Lung (tissue), 12 donors: ENCODE measurements around the gene IRAK1. TPM values are rescaled to one million over a fixed set of nuclear protein-coding genes. Genes with fewer than 3 reads are reported as not detected.

Experiments used
- ATAC-seq: fragments of 200-7000 bp; cut with Tn5 transposase; one replicate; pipeline ENCODE4 v1.9.1; 2020; ENCODE audit warnings: moderate number of reproducible peaks; ENCODE audit not compliant: insufficient read depth, low FRiP score
- DNase-seq, 3 donors: peaks; one replicate each; pipeline ENCODE4 v3.0.0-alpha.2; 2013 to 2017
- H3K27ac ChIP-seq, 2 donors: one replicate each; pipeline ENCODE4 v1.5.1; 2013; ENCODE audit warnings: mild to moderate bottlenecking in 2 of 2, moderate library complexity in 2 of 2, control low read depth in 1 of 2, inconsistent platforms in 1 of 2, low read depth in 1 of 2, low read length in 1 of 2
- H3K27me3 ChIP-seq, 3 donors: one replicate each; pipeline ENCODE4 v1.5.1; 2013; ENCODE audit warnings: low read length in 2 of 3; ENCODE audit not compliant: control insufficient read depth in 3 of 3, insufficient read depth in 3 of 3
- H3K36me3 ChIP-seq, 4 donors: one replicate each; pipeline ENCODE4 v1.5.1; 2013; ENCODE audit warnings: low read length in 4 of 4, mild to moderate bottlenecking in 1 of 4, moderate library complexity in 1 of 4; ENCODE audit not compliant: control insufficient read depth in 4 of 4, insufficient read depth in 4 of 4
- H3K4me1 ChIP-seq, 5 donors: one replicate each; pipeline ENCODE4 v1.5.1; 2013; ENCODE audit warnings: low read length in 5 of 5, mild to moderate bottlenecking in 2 of 5, moderate library complexity in 1 of 5; ENCODE audit not compliant: control insufficient read depth in 5 of 5, insufficient read depth in 5 of 5
- H3K4me3 ChIP-seq: one replicate; pipeline ENCODE4 v1.5.1; 2013; ENCODE audit warnings: mild to moderate bottlenecking, control low read depth, moderate library complexity
- H3K9ac ChIP-seq, 2 donors: one replicate each; pipeline ENCODE4 v1.5.1; 2013; ENCODE audit warnings: low read length in 2 of 2, control low read depth in 1 of 2; ENCODE audit not compliant: insufficient read depth in 1 of 2
- H3K9me3 ChIP-seq, 4 donors: one replicate each; pipeline ENCODE4 v1.5.1; 2013; ENCODE audit warnings: low read length in 3 of 4, mild to moderate bottlenecking in 1 of 4, moderate library complexity in 1 of 4; ENCODE audit not compliant: control insufficient read depth in 4 of 4, insufficient read depth in 3 of 4
- WGBS, 2 donors: extraction: QIAGEN DNeasy Blood & Tissue Kit; methylation state at CpG; one replicate each; pipeline ENCODE4 v1.1.7; 2013; 5-methylcytosine and 5-hydroxymethylcytosine counted together
- polyA plus RNA-seq, 2 donors: library from polyadenylated mRNA; stranded (reverse); fragments of 200-250 nt; gene quantifications; one replicate each; pipeline ENCODE4 v1.2.1, GENCODE V29; 2013
- total RNA-seq, 2 donors: library from RNA; depleted of rRNA in 1 of 2; stranded (reverse); fragments of >200 nt in 1 of 2; gene quantifications; one replicate each; pipeline ENCODE4 v1.2.1, GENCODE V29; 2014 to 2021
- TF ChIP-seq, protein P1 (sequence below): IDR thresholded peaks from 2 replicates; pipeline ENCODE4 v1.5.1; 2012; ENCODE audit warnings: mild to moderate bottlenecking; ENCODE audit errors: control extremely low read depth, extremely low read depth
- donor health status: control.
- donor health status: control.
- donor health status: Bipolar disorder and iron deficiency.
- donor health status: healthy.
- donor health status: DM: yes; HTN: yes; CAD: no.

Gene IRAK1
- total and polyA plus RNA-seq, 4 donors = 24.6 to 153 (median 97.7) TPM

DNA sequence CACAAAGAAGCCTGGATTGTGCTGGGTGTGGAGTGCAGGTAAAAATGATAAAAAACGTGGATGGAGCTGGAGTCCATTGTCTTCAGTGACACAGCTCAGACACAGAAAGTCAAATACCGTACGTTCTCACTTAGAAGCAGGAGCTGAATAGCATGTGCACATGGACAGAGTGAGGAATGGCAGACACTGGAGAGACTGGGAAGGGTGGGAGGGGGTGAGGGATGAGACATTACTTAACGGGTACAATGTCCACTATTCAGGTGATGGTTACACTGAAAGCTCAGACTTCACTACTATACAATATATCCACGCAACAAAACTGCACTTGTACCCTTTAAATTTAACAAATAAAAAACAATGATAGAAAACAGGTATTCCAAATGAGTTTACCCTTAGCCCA is 18.1 kb upstream of the IRAK1 start:
- ATAC-seq = no peak
- Histone ChIP-seq H3K4me3 (no peak overlapping the region), H3K9me3 (peaks cover 0 to 4% (median 0%) of the 10 kb centered on the region in 4 donors), H3K9ac (no peak overlapping the region), H3K27ac (no peak overlapping the region), H3K4me1 (peaks cover 0 to 12% (median 0%) of the 10 kb centered on the region in 5 donors), H3K27me3 (peaks cover 0 to 4% (median 3%) of the 10 kb centered on the region in 3 donors), H3K36me3 (no peaks in the 10 kb centered on the region)
- no peak for DNase-seq
- TF ChIP-seq, protein P1, sequence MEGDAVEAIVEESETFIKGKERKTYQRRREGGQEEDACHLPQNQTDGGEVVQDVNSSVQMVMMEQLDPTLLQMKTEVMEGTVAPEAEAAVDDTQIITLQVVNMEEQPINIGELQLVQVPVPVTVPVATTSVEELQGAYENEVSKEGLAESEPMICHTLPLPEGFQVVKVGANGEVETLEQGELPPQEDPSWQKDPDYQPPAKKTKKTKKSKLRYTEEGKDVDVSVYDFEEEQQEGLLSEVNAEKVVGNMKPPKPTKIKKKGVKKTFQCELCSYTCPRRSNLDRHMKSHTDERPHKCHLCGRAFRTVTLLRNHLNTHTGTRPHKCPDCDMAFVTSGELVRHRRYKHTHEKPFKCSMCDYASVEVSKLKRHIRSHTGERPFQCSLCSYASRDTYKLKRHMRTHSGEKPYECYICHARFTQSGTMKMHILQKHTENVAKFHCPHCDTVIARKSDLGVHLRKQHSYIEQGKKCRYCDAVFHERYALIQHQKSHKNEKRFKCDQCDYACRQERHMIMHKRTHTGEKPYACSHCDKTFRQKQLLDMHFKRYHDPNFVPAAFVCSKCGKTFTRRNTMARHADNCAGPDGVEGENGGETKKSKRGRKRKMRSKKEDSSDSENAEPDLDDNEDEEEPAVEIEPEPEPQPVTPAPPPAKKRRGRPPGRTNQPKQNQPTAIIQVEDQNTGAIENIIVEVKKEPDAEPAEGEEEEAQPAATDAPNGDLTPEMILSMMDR = no peak
- WGBS, 2 donors = 82 to 97% methylated on average over 4 to 5 of the region's 5 CpGs

DNA sequence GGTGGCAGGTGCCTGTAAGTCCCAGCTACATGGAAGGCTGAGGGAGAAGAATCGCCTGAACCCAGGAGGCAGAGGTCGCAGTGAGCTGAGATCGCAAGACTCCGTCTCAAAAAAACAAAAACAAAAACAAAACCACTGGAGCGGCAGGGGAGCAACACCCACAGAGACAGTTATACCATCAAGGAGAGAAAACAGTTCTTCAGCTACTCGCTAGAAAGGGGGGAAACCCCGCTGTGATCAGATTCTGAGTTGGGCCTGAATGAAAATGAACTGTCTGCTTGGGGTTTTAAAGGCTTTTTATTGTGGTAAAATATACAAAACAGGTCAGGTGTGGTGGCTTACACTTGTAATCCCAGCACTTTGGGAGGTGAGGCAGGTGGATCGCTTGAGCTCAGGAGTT is 16.8 kb upstream of the IRAK1 start:
- no peak for ATAC-seq
- no peak overlapping the region for H3K4me3 ChIP-seq
- peaks cover 0 to 6% (median 0%) of the 10 kb centered on the region in 5 donors for H3K4me1 ChIP-seq
- peaks cover 0 to 4% (median 3%) of the 10 kb centered on the region in 3 donors for H3K27me3 ChIP-seq
- H3K36me3 ChIP-seq = no peaks in the 10 kb centered on the region
- H3K9ac ChIP-seq = no peak overlapping the region
- peaks cover 0 to 4% (median 0%) of the 10 kb centered on the region in 4 donors for H3K9me3 ChIP-seq
- TF ChIP-seq, protein P1 = no peak
- WGBS, 2 donors = 73 to 98% methylated on average over 8 of the region's 8 CpGs
- DNase-seq = no peak
- no peak overlapping the region for H3K27ac ChIP-seq

DNA sequence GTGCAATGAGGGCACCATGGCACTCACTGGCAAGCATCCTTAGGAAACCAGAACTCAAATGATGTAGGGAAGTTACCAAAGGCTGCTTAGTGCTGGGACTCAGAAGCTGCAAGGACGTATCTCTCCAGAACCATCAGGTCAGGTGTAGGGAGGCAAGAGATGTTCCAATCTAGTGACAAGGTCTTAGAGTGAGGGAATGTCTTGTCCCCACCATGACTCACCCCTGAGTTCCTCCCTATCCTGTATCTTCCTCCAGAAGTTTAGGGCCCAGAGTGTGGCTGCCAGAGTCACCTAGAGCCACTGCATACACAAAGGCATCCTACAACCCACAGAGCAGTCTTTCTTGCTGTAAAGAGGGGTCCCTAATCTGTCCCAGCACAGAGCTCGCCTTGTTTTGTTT is 14.1 kb upstream of the IRAK1 start:
- DNase-seq (no peak), ATAC-seq (no peak)
- peaks cover 0 to 2% (median 0%) of the 10 kb centered on the region in 4 donors for H3K9me3 ChIP-seq
- H3K36me3 ChIP-seq = peaks cover 0 to 13% (median 8%) of the 10 kb centered on the region in 4 donors
- H3K4me1 ChIP-seq = no peaks in the 10 kb centered on the region
- TF ChIP-seq, protein P1 = no peak
- H3K27ac ChIP-seq = no peak overlapping the region
- no peak overlapping the region for H3K9ac ChIP-seq
- whole genome bisulfite sequencing, 2 donors = 88 to 90% methylated on average over 2 of the region's 2 CpGs
- H3K4me3 ChIP-seq = no peak overlapping the region
- peaks cover 0 to 4% (median 3%) of the 10 kb centered on the region in 3 donors for H3K27me3 ChIP-seq

DNA sequence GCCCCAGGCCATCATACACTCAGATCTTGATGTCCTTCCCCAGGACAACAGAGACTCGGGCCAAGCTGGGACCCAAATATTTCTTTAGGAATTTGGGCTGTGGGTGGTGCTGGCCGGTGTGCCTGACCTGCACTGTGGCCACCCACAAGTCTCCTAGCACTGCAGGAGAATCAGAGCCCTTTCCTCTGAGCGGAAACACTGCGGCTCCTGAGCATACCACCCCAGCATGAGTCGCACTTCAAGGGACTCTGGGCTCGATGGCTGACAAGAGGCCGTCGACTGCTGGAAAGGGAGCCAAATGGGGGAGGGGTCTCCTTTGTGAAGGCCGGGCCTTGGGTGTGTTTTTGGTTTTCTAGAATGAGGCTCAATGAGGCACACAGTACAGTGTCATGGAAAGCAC is 13.0 kb upstream of the IRAK1 start:
- H3K9ac ChIP-seq = no peak overlapping the region
- H3K4me1 ChIP-seq = no peaks in the 10 kb centered on the region
- WGBS, 2 donors = 69 to 77% methylated on average over 7 to 9 of the region's 9 CpGs
- ATAC-seq = no peak
- H3K27ac ChIP-seq = no peak overlapping the region
- H3K9me3 ChIP-seq = peaks cover 0 to 2% (median 0%) of the 10 kb centered on the region in 4 donors
- DNase-seq = no peak
- H3K36me3 ChIP-seq = peaks cover 0 to 13% (median 8%) of the 10 kb centered on the region in 4 donors
- H3K4me3 ChIP-seq = no peak overlapping the region
- TF ChIP-seq, protein P1 = no peak
- peaks cover 0 to 3% (median 3%) of the 10 kb centered on the region in 3 donors for H3K27me3 ChIP-seq
